Suppressor macrophage treated with lipopolysaccharide for 4 hours (primary cell): ENCODE results near the gene DAB2IP.

ENCODE experiments used
- DNase-seq: peaks from one replicate; pipeline ENCODE4 v3.0.0-alpha.2; 2020

Gene DAB2IP

DNA sequence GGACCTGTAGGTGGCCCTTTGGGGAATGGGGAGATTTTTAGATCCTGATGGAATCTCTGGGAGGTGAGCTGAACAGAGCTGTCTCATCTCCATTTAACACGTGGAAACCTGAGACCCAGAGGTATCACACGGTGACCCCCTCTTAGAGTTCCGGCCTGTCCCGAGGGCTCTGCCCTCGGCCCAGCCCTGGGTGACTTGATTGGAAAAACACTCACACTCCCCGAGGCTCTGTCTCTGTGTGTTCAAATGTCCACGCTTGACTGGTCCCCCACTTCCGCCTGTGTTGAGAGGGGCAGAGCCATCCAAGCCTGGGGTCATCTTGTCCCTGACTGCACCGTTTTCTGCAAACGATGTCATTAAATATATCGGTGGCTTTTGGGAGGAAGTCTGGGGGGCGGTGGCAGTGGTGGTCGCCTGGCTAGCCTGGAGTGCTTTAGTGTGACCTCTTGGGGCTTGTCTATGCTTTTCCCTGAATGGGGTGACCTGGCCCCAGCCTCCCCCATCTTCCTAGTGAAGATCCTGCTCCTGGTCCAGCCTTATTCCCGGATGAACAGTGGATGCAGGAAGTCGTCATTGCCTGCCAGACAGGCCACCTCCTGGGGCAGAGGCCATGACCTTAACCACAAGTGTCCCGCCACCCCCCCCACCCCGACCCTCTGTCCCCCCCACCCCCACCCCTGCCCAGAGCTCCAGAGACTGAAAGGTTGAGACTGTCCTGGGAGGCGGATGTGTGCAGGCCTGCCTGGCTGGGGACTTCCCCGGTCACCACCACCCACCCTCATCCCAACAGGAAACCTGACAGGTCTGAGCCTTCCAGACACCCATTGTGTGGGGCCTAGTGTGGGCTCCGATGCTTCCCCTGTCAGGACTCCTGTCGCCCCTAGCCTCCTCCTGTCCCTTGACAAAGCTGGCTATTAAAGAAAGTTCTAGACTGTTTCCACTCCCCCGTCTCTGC lies 5.3 kb upstream of the DAB2IP start:
- no peak for DNase-seq

- no peak for DNase-seq
Observed at GRCh38 chr9:121646992-121647391, 4.4 kb upstream of the DAB2IP start.

DNA sequence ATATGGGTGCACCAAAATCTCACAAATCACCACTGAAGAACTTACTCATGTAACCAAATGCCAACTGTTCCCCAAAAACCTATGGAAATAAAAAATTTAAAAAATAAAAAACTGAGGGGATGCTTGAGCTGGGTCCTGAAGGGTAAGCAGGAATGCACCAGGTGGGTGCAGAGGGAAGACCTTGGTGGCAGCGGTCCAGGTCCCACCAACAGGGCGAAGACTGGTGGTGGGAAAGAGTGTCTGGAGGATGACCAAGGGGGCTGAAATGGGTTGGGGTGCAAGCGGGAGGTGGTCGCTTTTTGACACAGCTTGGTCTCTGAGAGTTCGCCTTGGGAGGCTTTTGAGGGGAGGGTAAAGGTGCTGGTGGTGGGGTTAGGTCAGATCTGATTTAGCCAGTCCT lies 3.3 kb upstream of the DAB2IP start:
- DNase-seq, result no peak

DNA sequence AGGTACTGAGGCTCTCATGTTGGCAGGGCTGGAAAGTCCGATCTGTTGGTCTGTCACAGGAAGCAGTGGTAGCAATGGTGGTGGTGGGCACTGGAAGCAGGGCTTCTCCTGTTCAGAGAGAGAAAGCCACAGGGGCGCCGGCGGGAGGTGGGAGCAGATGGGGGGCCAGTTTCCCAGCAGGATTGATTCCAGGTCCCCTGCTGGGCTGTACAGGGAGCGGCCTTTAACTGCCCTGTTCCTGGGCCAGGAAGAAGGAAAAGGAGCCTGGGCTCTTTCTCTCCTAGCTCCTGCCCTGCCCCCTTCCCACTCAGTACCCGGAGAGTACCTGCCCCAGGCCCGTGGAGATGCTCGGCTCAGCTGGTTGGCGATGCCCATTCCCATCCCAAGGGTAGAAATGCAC lies 2.6 kb upstream of the DAB2IP start:
- DNase-seq, result no peak

- DNase-seq, result no peak
Observed at GRCh38 chr9:121649476-121650216, 1.8 kb upstream of the DAB2IP start.

- no peak for DNase-seq
Observed at GRCh38 chr9:121650217-121651007, 1.0 kb upstream of the DAB2IP start.

DNA sequence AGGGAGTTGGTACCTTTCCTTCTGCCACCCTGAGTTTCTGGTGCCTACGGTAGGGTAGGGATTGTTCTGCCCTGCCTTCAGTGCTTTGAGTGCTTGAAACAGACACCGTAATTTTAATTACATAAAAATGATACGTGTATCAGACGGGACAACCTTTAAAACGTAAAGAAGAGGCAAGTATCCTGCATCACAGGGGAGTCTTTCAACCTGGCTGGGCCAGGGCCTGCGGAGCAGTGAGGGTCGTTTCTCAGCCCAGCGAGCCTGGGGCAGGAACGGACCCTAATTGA lies 483 bp upstream of the DAB2IP start:
- no peak for DNase-seq

DNA sequence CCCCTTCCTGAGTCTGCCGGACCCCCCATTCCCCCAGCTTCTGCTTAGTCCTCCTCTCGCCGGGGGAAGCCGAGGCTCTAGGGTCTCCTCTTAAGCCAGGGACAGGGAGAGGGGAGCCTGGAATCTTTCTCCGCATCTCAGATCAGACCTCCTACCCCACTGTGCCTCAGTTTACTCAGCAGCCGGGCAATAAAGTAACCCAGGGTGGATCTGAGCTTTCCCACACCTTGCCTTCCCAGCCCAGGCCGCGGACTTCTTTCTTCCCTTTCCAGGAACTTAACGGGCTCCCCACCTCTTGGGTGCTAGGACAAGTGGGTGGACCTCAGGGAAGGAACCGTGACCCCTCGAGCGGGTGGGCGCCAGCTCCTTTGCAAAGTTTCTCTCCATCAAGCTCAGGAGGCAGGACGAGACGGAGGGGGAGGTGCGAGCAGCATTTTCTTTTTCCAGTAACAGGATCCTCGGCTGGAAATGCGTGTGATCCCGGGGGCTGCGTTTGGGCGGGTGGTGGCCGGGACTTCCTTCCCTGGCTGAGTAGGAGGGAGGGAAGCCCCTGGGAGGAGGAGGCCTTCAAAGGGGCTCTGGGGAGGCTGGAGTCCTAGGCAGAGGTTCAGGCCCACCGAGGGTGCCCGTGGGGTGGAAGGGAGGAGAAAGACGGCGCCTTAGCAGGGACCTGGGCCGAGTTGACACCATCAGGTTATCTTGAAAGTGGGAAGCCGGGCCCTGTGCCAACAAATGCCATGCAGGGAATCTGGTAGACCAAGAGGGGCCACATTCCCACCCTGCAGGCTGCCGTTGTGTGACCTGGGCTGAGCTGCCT lies 795 bp downstream of the DAB2IP start:
- DNase-seq, result no peak

GRCh38 chr9:121652838-121653231 lies 1.4 kb downstream of the DAB2IP start:
- no peak for DNase-seq

- no peak for DNase-seq
Observed at GRCh38 chr9:121654499-121655140, 3.2 kb downstream of the DAB2IP start.

DNA sequence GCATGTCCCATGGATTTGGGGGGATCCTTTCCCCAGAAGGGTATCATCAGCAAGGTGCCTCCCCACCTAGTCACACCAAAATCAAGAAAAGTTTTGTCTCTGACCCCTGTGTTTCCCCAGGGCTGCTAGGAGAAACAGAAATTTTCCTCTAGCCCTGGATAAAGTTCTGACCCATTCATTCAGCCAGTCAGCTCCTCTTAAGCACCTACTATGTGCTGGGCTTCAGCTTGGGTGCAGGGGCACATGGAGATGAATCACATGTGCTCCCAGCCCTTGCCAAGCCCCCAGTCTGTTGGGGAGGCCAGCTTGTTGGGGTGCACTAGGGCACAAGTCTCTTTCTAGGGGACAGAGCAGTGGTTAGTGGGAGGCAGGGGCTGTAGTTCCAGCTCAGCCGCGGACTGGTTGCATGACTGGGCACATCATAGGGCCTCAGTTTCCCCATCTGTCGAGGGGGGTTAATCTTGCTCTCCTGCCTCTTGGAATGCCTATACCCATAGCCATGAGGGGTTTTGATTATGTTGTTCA lies 3.9 kb downstream of the DAB2IP start:
- no peak for DNase-seq

- no peak for DNase-seq
Observed at GRCh38 chr9:121656941-121657470, 5.6 kb downstream of the DAB2IP start.

- DNase-seq, result no peak
Observed at GRCh38 chr9:121658166-121658565, 6.7 kb downstream of the DAB2IP start.

DNA sequence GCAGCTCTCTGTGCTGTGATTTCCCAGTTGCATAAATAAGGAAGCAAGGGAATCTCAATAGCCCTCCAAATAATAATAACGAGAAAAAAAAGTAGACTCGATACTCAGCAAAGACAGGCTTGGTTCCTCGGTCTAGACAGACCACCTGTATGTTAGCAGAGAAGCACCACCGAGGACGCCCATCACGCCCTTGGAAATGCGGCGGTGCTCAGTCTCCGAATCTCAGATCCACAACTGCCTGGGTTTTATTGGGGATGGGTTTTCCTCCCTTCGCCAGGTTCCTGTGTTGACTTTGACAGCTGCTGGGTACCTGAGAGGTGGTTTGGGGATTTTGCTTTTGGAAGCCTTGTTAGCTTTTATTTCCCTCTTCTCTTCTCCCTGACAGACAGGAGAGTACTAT lies 7.2 kb downstream of the DAB2IP start:
- no peak for DNase-seq

GRCh38 chr9:121660367-121660766 lies 8.9 kb downstream of the DAB2IP start:
- DNase-seq, result no peak

GRCh38 chr9:121660876-121661275 lies 9.4 kb downstream of the DAB2IP start:
- no peak for DNase-seq

DNA sequence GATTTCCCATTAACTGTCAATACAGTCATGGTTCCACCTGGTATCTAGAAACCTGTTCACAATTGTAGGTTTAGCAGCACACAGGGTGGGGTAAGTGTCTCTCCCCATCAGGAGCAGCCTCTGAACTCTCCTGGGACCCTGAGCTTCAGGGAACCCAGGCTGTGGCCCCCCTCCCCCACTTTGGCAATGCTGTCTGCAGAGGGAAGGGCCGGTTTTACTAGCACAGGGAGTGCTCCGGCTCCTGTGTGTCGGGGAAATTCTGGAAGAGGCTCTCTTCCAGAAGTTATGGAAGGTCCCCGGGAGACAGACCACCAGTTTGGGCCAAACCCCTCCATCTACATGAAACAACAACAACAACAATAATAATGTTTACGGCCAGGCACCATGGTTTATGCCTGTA lies 9.9 kb downstream of the DAB2IP start:
- no peak for DNase-seq

DNA sequence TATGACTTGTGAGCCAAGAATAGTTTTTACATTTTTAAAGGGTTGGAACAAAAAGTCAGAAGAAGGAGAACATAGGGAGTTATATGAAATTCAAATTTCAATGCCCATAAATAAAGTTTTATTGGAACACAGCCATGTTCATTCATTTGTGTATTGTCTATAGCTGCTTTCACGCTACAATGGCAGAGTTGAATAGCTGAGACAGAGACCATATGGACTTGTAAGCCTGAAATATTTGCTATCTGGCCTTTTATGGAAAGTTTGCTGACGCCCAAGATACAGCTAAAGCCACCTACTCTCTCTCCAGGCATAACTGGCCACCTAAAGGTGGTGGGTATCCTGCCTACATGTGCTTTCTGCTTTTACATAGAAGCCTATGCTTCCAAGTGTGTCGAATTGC lies 10.9 kb downstream of the DAB2IP start:
- DNase-seq, result no peak

GRCh38 chr9:121662891-121663580 lies 11.6 kb downstream of the DAB2IP start:
- no peak for DNase-seq

GRCh38 chr9:121663591-121663990 lies 12.2 kb downstream of the DAB2IP start:
- no peak for DNase-seq

GRCh38 chr9:121666294-121666693 lies 14.9 kb downstream of the DAB2IP start:
- no peak for DNase-seq
